ENCODE data around the gene SULT1B1. TPM values are rescaled to one million over a fixed set of nuclear protein-coding genes. Genes with fewer than 3 reads are reported as not detected.

The SULT1B1 gene
- total and polyA plus RNA-seq, 2 donors (not counting 3 experiments of a cell fraction or from before 2014, with no cell fraction given) = 45.0 to 59.5 TPM

- CTCF ChIA-PET = interaction anchor here (1.0 kb wide), 1 partner anchor 499 kb away, joined by 3 read pairs; no protein-coding TSS in a partner anchor
- H3K9me1 ChIP-seq (replicated peaks; ENCODE audit: control insufficient read depth, extremely low read depth, insufficient read depth, low read length) = no peaks in the 10 kb centered on the region
- TF ChIP-seq CTCF (IDR thresholded peaks at IDR 0.05; ENCODE audit: extremely low read depth in 1 of 2, insufficient read depth in 1 of 2, low read depth in 1 of 2, low read length in 2 of 2) = no peak
- TF ChIP-seq, protein P1, sequence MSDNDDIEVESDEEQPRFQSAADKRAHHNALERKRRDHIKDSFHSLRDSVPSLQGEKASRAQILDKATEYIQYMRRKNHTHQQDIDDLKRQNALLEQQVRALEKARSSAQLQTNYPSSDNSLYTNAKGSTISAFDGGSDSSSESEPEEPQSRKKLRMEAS (IDR thresholded peaks at IDR 0.05; ENCODE audit: insufficient read depth, insufficient read length) = no peak
- TF ChIP-seq FOS (IDR thresholded peaks at IDR 0.05; ENCODE audit: borderline replicate concordance, insufficient read depth, low read length) = no peak
Observed at GRCh38 chr4:69684804-69685203, 75.6 kb downstream of the SULT1B1 start.

More at GRCh38 chr4:69684804-69685203, 75.6 kb downstream of the SULT1B1 start:
- H3K4me1 ChIP-seq (ENCODE audit: control insufficient read depth, extremely low read depth, insufficient read depth, low read length) = peaks cover 2% of the 10 kb centered on the region
- H3K27ac ChIP-seq (ENCODE audit: insufficient read depth, low read depth, low read length) = no peak overlapping the region
- POLR2A ChIA-PET = no interaction called here
- no peak overlapping the region for H2AFZ ChIP-seq (ENCODE audit: low read depth, low read length)
- dilution Hi-C loops (cut with MboI; ENCODE audit: extremely low pct_ligation_motif_present, low sequenced_read_pairs) = no loop called here
- no peak overlapping the region for H3K4me3 ChIP-seq (replicated peaks in 1 of 3; ENCODE audit: insufficient read depth in 1 of 3, low read depth in 1 of 3, low read length in 3 of 3)
- no peaks in the 10 kb centered on the region for H3K36me3 ChIP-seq (ENCODE audit: control insufficient read depth in 2 of 2, extremely low read depth in 1 of 2, insufficient read depth in 2 of 2, low read length in 2 of 2)
- no TSS peak for BruUV-seq (replicated peaks)
- intact Hi-C loops (cut with micrococcal nuclease) = no loop called here
- H3K4me2 ChIP-seq (ENCODE audit: insufficient read depth, low read length) = no peak overlapping the region
- no peaks in the 10 kb centered on the region for H3K79me2 ChIP-seq (ENCODE audit: control insufficient read depth, insufficient read depth, low read length)
- FAIRE-seq (no peak), DNase-seq (ENCODE audit: low read depth, low spot score) (no peak)
- H3K9ac ChIP-seq (replicated peaks; ENCODE audit: extremely low read depth, insufficient read depth, low read length) = no peak overlapping the region
- H4K20me1 ChIP-seq (replicated peaks; ENCODE audit: control insufficient read depth, extremely low read depth, insufficient read depth, low read length) = no peaks in the 10 kb centered on the region
- no peaks in the 10 kb centered on the region for H3K27me3 ChIP-seq (ENCODE audit: control insufficient read depth in 2 of 2, insufficient read depth in 2 of 2, low read length in 2 of 2)
- H3K9me3 ChIP-seq (replicated peaks; ENCODE audit: control insufficient read depth, insufficient read depth, low read length) = no peaks in the 10 kb centered on the region

Other genes starting within 250 kb of the SULT1B1 start
- not detected in 2 replicates for gene UGT2A2, start 121.0 kb downstream of the SULT1B1 start, total RNA-seq
- gene UGT2A2, start 121.0 kb downstream of the SULT1B1 start, polyA plus RNA-seq = not detected in 2 replicates
- not detected in 2 replicates for gene UGT2A1, start 107.4 kb downstream of the SULT1B1 start, total RNA-seq
- 0.04 and 0.11 TPM in 2 replicates for gene UGT2A1, start 107.4 kb downstream of the SULT1B1 start, polyA plus RNA-seq
- gene SULT1E1, start 99.5 kb upstream of the SULT1B1 start, total RNA-seq = 34.5 and 42.1 TPM in 2 replicates
- 25.8 and 36.9 TPM in 2 replicates for gene SULT1E1, start 99.5 kb upstream of the SULT1B1 start, polyA plus RNA-seq
- gene CSN1S1, start 170.4 kb upstream of the SULT1B1 start, total RNA-seq = not detected in 2 replicates
- not detected in 2 replicates for gene CSN1S1, start 170.4 kb upstream of the SULT1B1 start, polyA plus RNA-seq
- gene CSN2, start 205.1 kb upstream of the SULT1B1 start, total RNA-seq = not detected in 2 replicates
- not detected in 2 replicates for gene CSN2, start 205.1 kb upstream of the SULT1B1 start, polyA plus RNA-seq
- gene STATH, start 235.3 kb upstream of the SULT1B1 start, total RNA-seq = not detected in 2 replicates
- gene STATH, start 235.3 kb upstream of the SULT1B1 start, polyA plus RNA-seq = not detected in 2 replicates

Measured in endothelial cell of umbilical vein (primary cell).